ENCODE data around the gene ID4.

ID4 gene

GRCh38 chr6:19865178-19865577 lies 28.0 kb downstream of the ID4 start:
- in situ Hi-C loops (cut with HindIII; ENCODE audit: low sequenced_read_pairs), result no loop called here
- TF ChIP-seq, protein P1, sequence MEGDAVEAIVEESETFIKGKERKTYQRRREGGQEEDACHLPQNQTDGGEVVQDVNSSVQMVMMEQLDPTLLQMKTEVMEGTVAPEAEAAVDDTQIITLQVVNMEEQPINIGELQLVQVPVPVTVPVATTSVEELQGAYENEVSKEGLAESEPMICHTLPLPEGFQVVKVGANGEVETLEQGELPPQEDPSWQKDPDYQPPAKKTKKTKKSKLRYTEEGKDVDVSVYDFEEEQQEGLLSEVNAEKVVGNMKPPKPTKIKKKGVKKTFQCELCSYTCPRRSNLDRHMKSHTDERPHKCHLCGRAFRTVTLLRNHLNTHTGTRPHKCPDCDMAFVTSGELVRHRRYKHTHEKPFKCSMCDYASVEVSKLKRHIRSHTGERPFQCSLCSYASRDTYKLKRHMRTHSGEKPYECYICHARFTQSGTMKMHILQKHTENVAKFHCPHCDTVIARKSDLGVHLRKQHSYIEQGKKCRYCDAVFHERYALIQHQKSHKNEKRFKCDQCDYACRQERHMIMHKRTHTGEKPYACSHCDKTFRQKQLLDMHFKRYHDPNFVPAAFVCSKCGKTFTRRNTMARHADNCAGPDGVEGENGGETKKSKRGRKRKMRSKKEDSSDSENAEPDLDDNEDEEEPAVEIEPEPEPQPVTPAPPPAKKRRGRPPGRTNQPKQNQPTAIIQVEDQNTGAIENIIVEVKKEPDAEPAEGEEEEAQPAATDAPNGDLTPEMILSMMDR (IDR thresholded peaks at IDR 0.05; ENCODE audit: low read depth, low read length), result no peak
- no peak overlapping the region for H3K4me3 ChIP-seq (ENCODE audit: low read depth, low read length)
- DNase-seq (ENCODE audit: low read depth, low spot score), result no peak

DNA sequence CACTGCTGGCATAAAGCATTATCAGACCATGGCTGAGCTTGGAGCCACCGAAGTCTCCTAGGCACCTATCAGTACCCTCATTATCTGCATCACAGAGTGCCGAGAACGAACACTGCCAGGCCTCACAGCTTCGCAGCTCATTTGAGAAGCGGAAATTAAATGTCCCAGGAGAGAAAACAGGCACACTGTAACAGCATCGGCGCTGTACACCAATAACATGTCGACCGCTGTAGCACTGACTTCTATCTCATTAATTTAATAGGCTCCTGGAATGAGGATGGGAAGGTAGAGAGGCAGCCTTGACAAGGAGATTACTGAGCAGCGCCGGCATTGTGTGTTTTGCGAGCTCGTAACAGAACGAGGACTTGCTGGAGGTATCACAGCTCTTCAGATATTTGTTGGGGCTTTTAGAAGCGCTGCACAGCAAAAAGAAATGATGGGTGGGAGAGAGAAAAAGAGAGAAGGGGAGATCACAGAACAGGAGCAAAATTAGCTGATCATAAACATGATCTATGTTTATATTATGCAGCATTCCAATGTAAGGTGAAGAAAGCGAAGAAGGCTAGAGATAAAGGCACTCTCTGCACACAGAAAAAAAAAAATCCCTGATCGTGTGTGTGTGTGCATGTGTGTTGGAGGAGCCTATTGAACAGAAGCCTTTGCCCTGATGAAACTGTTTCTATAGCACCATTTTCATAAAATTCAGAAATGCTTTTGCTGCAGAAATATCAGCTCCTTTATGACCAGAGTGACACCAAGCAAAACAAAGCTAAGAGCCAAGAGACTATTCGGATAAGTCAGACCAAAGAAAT lies 29.2 kb downstream of the ID4 start:
- in situ Hi-C loops (cut with HindIII; ENCODE audit: low sequenced_read_pairs), result no loop called here
- TF ChIP-seq, protein P1 (IDR thresholded peaks at IDR 0.05; ENCODE audit: low read depth, low read length), result no peak
- H3K4me3 ChIP-seq (ENCODE audit: low read depth, low read length), result no peak overlapping the region
- no peak for DNase-seq (ENCODE audit: low read depth, low spot score)

GRCh38 chr6:19866985-19867627 lies 29.9 kb downstream of the ID4 start:
- TF ChIP-seq, protein P1 (IDR thresholded peaks at IDR 0.05; ENCODE audit: low read depth, low read length), result no peak
- no peak overlapping the region for H3K4me3 ChIP-seq (ENCODE audit: low read depth, low read length)
- in situ Hi-C loops (cut with HindIII; ENCODE audit: low sequenced_read_pairs), result no loop called here
- DNase-seq (ENCODE audit: low read depth, low spot score), result peak; percentile 57

DNA sequence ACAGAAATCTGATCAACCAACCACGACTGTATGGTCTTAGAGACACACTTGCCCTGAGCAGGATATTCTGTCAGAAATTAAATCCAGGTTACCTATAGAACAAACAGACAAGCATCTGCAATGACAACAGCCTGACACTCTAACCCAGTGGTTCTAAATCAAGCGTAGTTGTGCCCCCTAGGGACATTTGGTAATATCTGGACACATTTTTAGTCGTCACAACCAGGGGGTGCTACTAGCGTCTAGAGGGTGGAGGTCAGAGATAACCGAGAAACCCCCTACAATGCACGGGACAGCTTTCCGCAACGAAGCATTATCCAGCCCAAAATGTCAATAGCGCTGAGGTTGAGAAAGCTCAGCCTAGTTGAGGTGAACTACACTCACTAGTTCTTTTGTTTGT lies 32.3 kb downstream of the ID4 start:
- no peak overlapping the region for H3K4me3 ChIP-seq (ENCODE audit: low read depth, low read length)
- TF ChIP-seq, protein P1 (IDR thresholded peaks at IDR 0.05; ENCODE audit: low read depth, low read length), result no peak
- DNase-seq (ENCODE audit: low read depth, low spot score), result no peak
- in situ Hi-C loops (cut with HindIII; ENCODE audit: low sequenced_read_pairs), result no loop called here

DNA sequence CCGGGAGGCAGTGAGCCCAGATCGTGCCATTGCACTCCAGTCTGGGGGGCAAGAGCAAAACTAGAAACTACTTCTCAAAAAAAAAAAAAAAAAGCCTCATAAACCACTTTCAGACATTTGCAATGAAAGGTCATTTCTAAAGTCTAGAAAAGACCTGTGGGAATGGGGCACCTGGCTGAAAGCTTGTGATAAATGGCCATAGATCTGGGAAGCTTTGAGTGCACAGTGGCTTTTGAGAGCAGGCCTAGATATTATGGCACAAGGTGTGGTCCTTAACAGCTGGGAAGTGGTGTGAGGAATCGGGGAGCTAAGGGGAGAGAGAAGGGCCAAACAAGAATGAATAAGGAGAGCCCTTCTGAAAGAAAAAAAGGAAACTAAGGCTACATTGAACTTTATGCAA lies 33.2 kb downstream of the ID4 start:
- no peak overlapping the region for H3K4me3 ChIP-seq (ENCODE audit: low read depth, low read length)
- DNase-seq (ENCODE audit: low read depth, low spot score), result no peak
- in situ Hi-C loops (cut with HindIII; ENCODE audit: low sequenced_read_pairs), result no loop called here
- TF ChIP-seq, protein P1 (IDR thresholded peaks at IDR 0.05; ENCODE audit: low read depth, low read length), result no peak

GRCh38 chr6:19873031-19873430 lies 35.9 kb downstream of the ID4 start:
- no peak for DNase-seq (ENCODE audit: low read depth, low spot score)

More at GRCh38 chr6:19873031-19873430, 35.9 kb downstream of the ID4 start:
- in situ Hi-C loops (cut with HindIII; ENCODE audit: low sequenced_read_pairs), result no loop called here
- TF ChIP-seq, protein P1 (IDR thresholded peaks at IDR 0.05; ENCODE audit: low read depth, low read length), result peak; percentile 8
- H3K4me3 ChIP-seq (ENCODE audit: low read depth, low read length), result no peak overlapping the region

Measured in astrocyte of the spinal cord (primary cell).